DND-41 (cell line): ENCODE results near the gene MRPL27.

Experiments
- ATAC-seq: fragments of 200-7000 bp; cut with Tn5 transposase; 3 replicates; pipeline ENCODE4 v1.9.1; 2021; ENCODE audit warnings: low read depth; ENCODE audit not compliant: insufficient read depth
- DNase-seq: peaks from one replicate; pipeline ENCODE4 v3.0.0-alpha.2; 2020
- H2AFZ ChIP-seq: 2 replicates; pipeline ENCODE4 v1.6.0; 2012; ENCODE audit warnings: low read depth, low read length
- H3K27ac ChIP-seq: 2 replicates; pipeline ENCODE4 v1.5.1; 2012; ENCODE audit warnings: low read length, inconsistent platforms
- H3K27me3 ChIP-seq: fragments of 200-600 bp; sonication (generic); 2 replicates; pipeline ENCODE4 v1.6.0; 2012; ENCODE audit warnings: low read length, mild to moderate bottlenecking, inconsistent platforms; ENCODE audit not compliant: insufficient read depth, poor library complexity
- H3K36me3 ChIP-seq: 2 replicates; pipeline ENCODE4 v1.5.1; 2012; ENCODE audit warnings: low read length, inconsistent platforms; ENCODE audit not compliant: insufficient read depth
- H3K4me1 ChIP-seq: 2 replicates; pipeline ENCODE4 v1.5.1; 2012; ENCODE audit warnings: mild to moderate bottlenecking, low read length; ENCODE audit not compliant: insufficient read depth
- H3K4me2 ChIP-seq: 2 replicates; pipeline ENCODE4 v1.6.0; 2012; ENCODE audit warnings: mild to moderate bottlenecking, moderate library complexity, low read length, inconsistent platforms; ENCODE audit not compliant: insufficient read depth
- H3K4me3 ChIP-seq, 2 experiments: fragments of 200-600 bp in 1 of 2; shearing (Covaris generic) in 1 of 2; 2 replicates each; pipeline ENCODE4 v1.5.1; 2012 to 2016; ENCODE audit warnings: inconsistent platforms in 2 of 2, low read length in 2 of 2, mild to moderate bottlenecking in 2 of 2, low read depth in 1 of 2, moderate library complexity in 1 of 2
- H3K79me2 ChIP-seq: 2 replicates; pipeline ENCODE4 v1.6.0; 2012; ENCODE audit warnings: low read length, inconsistent platforms; ENCODE audit not compliant: insufficient read depth
- H3K9ac ChIP-seq: 2 replicates; pipeline ENCODE4 v1.6.0; 2012; ENCODE audit warnings: low read depth, mild to moderate bottlenecking, inconsistent platforms, low read length, moderate library complexity
- H3K9me3 ChIP-seq: 2 replicates; pipeline ENCODE4 v1.5.1; 2012; ENCODE audit warnings: low read length, moderate library complexity, mild to moderate bottlenecking, inconsistent platforms; ENCODE audit not compliant: insufficient read depth, severe bottlenecking
- H4K20me1 ChIP-seq: 2 replicates; pipeline ENCODE4 v1.6.0; 2012; ENCODE audit warnings: low read length; ENCODE audit not compliant: insufficient read depth
- CTCF ChIP-seq: IDR thresholded peaks from 2 replicates; pipeline ENCODE4 v1.5.1; 2012; ENCODE audit warnings: borderline replicate concordance, low read length, moderate library complexity, mild to moderate bottlenecking; ENCODE audit not compliant: poor library complexity, severe bottlenecking; ENCODE audit errors: extremely low read depth
- EZH2 ChIP-seq: IDR thresholded peaks from 3 replicates; pipeline ENCODE4 v1.6.1; 2012; ENCODE audit warnings: borderline replicate concordance, low read depth, mild to moderate bottlenecking, moderate library complexity, low read length, inconsistent platforms; ENCODE audit not compliant: severe bottlenecking

Gene MRPL27

GRCh38 chr17:50397919-50398285 lies 24.9 kb upstream of the MRPL27 start:
- H3K36me3 ChIP-seq: peaks cover 34% of the 10 kb centered on the region
- peak overlapping the region; percentile 91 for H3K9ac ChIP-seq
- no peak for TF ChIP-seq EZH2
- TF ChIP-seq CTCF: no peak
- peak overlapping the region in 1 of 2 experiments; percentile 96; a peak in 3 of 4 replicates for H3K4me3 ChIP-seq
- H3K27me3 ChIP-seq: no peaks in the 10 kb centered on the region
- H3K27ac ChIP-seq: peak overlapping the region; percentile 50
- H4K20me1 ChIP-seq: peaks cover 33% of the 10 kb centered on the region; the same call in 1 of the 2 replicates
- no peaks in the 10 kb centered on the region for H3K9me3 ChIP-seq
- peaks cover 32% of the 10 kb centered on the region for H3K4me1 ChIP-seq
- DNase-seq (no peak), ATAC-seq (no peak)
- peak overlapping the region; percentile 93 for H2AFZ ChIP-seq
- peaks cover 44% of the 10 kb centered on the region for H3K79me2 ChIP-seq
- peak overlapping the region; percentile 87 for H3K4me2 ChIP-seq

GRCh38 chr17:50397111-50397918 lies 24.3 kb upstream of the MRPL27 start, which contains the start of gene LRRC59:
Gene LRRC59 (minus strand): TSS chr17:50397523. CDS start chr17:50397317, 206 bp downstream.
- ATAC-seq: peak; percentile 95

GRCh38 chr17:50396261-50397110 lies 23.5 kb upstream of the MRPL27 start:
- peak; percentile 25; the same call in 2 of the 3 replicates for ATAC-seq
- peak overlapping the region; percentile 87 for H3K4me2 ChIP-seq
- H4K20me1 ChIP-seq: peaks cover 33% of the 10 kb centered on the region; the same call in 1 of the 2 replicates
- peak overlapping the region; percentile 91 for H3K9ac ChIP-seq
- peak; percentile 27 for DNase-seq
- H2AFZ ChIP-seq: peak overlapping the region; percentile 75
- H3K36me3 ChIP-seq: peaks cover 48% of the 10 kb centered on the region
- peaks cover 55% of the 10 kb centered on the region for H3K79me2 ChIP-seq
- peaks cover 32% of the 10 kb centered on the region for H3K4me1 ChIP-seq
- H3K4me3 ChIP-seq: peak overlapping the region; percentile 85 to 96
- TF ChIP-seq CTCF (no peak), EZH2 (no peak)
- no peaks in the 10 kb centered on the region for H3K27me3 ChIP-seq
- H3K27ac ChIP-seq: peak overlapping the region; percentile 86
- H3K9me3 ChIP-seq: no peaks in the 10 kb centered on the region

More at GRCh38 chr17:50397111-50397918, 24.3 kb upstream of the MRPL27 start, which contains the start of gene LRRC59:
- H4K20me1 ChIP-seq: peaks cover 33% of the 10 kb centered on the region; the same call in 1 of the 2 replicates
- H3K4me3 ChIP-seq: peak within 1 kb of the TSS; percentile 85 to 96
- H3K4me2 ChIP-seq: peak within 1 kb of the TSS; percentile 87
- H3K9ac ChIP-seq: peak within 1 kb of the TSS; percentile 91
- TF ChIP-seq CTCF (peak; percentile 99), EZH2 (no peak)
- no peaks in the 10 kb centered on the region for H3K9me3 ChIP-seq
- H3K27me3 ChIP-seq: no peaks in the 10 kb centered on the region
- DNase-seq: peak; percentile 92
- H3K79me2 ChIP-seq: peaks cover 49% of the 10 kb centered on the region
- peaks cover 39% of the 10 kb centered on the region for H3K36me3 ChIP-seq
- peaks cover 32% of the 10 kb centered on the region for H3K4me1 ChIP-seq
- peak within 1 kb of the TSS; percentile 93 for H2AFZ ChIP-seq
- H3K27ac ChIP-seq: peak within 1 kb of the TSS; percentile 86
